Activated T-helper 17 cell treated with anti-CD3 and anti-CD28 coated beads, Interleukin-2, amount 50 U/mL, for 72 hours (primary cell): ENCODE results near the gene FGGY. TPM values are rescaled to one million over a fixed set of nuclear protein-coding genes. Genes with fewer than 3 reads are reported as not detected.
"Not testable (repeated sequence)": the region's sequence is repeated elsewhere in the genome, so short reads cannot be mapped to it uniquely, and the experiment has no call there.

ENCODE experiments used
- ATAC-seq: fragments of 150-1000 bp; cut with Tn5 transposase; replicated peaks from 2 replicates; pipeline ENCODE4 v1.10.0; 2021; ENCODE audit warnings: mild to moderate bottlenecking, moderate library complexity
- H3K27ac Mint-ChIP-seq: one replicate; pipeline ENCODE4 v1.8.0; 2022; ENCODE audit warnings: mixed read lengths
- H3K27me3 Mint-ChIP-seq: one replicate; pipeline ENCODE4 v1.8.0; 2022; ENCODE audit warnings: mixed read lengths
- H3K36me3 Mint-ChIP-seq: one replicate; pipeline ENCODE4 v1.8.0; 2022; ENCODE audit warnings: low read depth, mild to moderate bottlenecking, mixed read lengths
- H3K4me1 Mint-ChIP-seq: one replicate; pipeline ENCODE4 v1.8.0; 2022; ENCODE audit warnings: mixed read lengths
- H3K4me3 Mint-ChIP-seq: one replicate; pipeline ENCODE4 v1.8.0; 2022; ENCODE audit warnings: mild to moderate bottlenecking, mixed read lengths
- H3K9me3 Mint-ChIP-seq: one replicate; pipeline ENCODE4 v1.8.0; 2022; ENCODE audit warnings: mixed read lengths
- total RNA-seq, 2 donors: library from RNA; stranded (reverse); gene quantifications; one replicate each; pipeline ENCODE4 v1.2.3, GENCODE V29; 2022

Gene FGGY
- total RNA-seq, 2 donors from 2014 or later, result 8.1 to 16.4 TPM

DNA sequence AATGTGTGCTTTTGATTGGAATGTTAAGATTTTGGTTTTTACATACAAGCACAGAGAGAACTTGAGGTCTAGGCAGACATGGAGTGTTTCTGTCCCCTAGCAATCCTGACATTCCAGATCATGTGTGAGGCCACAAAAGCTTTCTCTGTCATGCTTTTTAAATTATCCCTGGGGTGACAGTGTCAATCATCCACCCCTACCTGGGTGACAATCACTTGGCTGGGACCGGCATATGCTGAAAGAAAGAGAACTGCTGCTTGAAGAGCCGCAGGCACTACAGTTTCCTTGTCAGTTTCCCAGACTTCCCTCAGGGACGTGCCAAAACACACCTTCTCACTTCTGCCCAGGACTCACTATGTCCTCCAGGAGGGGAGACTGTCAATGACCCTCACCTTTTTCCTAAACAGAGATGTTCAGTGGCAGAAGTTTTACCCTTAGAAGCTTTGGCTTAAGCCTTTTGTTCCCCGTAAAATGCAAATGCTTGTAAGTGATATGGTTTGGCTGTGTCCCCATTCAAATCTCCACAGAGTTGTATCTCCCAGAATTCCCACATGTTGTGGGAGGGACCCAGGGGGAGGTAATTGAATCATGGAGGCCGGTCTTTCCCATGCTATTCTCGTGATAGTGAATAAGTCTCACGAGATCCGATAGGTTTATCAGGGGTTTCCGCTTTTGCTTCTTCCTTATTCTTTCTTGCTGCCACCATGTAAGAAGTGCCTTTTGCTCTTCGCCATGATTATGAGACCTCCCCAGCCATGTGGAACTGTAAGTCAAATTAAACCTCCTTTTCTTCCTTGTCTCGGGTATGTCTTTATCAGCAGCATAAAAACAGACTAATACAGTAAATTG, 217.4 kb downstream of the FGGY start:
- ATAC-seq, result no peak
- Mint-ChIP-seq H3K27me3 (no peaks in the 10 kb centered on the region), H3K9me3 (no peaks in the 10 kb centered on the region), H3K27ac (no peak overlapping the region), H3K36me3 (no peaks in the 10 kb centered on the region), H3K4me1 (no peaks in the 10 kb centered on the region), H3K4me3 (no peak overlapping the region)

DNA sequence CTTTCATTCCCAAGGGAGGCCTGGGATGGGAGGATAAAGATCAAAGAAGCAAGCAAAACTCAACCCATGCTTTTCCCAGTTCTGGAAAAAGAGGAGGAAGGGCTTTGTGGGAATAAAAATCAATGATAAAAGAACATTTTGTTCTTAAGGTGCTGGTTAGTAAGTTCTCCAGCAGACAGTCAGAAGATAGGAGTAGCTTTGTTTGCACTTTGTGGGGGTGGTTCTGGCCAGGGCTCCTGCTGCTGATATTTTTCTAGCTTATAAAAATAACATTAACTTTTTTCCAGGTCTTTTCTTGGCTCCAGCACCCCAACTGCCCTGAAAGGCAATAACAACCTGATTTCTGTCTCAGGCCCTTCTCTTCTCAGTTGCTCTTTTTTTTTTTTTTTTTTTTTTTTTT, 220.0 kb downstream of the FGGY start:
- H3K36me3 Mint-ChIP-seq, result no peaks in the 10 kb centered on the region
- H3K4me1 Mint-ChIP-seq, result no peaks in the 10 kb centered on the region
- ATAC-seq, result no peak

DNA sequence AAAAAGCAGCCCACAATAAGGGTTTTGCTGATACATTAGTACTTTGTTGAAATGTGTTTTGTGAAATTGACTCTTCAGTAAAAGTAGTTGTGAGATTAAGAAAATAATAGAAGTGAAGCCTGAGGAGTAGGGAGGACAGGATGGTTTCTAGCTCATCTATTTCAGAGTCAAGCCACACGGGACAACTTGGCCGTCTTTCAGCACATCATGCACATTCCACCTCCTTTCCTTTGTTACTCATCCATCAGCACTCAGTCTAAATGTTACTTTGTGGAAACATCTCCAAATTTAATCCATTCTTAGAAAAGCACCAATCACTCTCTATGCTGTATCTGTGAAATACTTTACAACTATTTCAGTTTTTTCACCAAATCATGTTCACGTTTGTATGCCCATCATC, 223.3 kb downstream of the FGGY start:
- H3K27me3 Mint-ChIP-seq, result no peaks in the 10 kb centered on the region
- no peaks in the 10 kb centered on the region for H3K4me1 Mint-ChIP-seq
- no peak overlapping the region for H3K4me3 Mint-ChIP-seq
- no peak overlapping the region for H3K27ac Mint-ChIP-seq
- H3K36me3 Mint-ChIP-seq, result no peaks in the 10 kb centered on the region
- H3K9me3 Mint-ChIP-seq, result no peaks in the 10 kb centered on the region
- no peak for ATAC-seq

More for the DNA sequence above, 220.0 kb downstream of the FGGY start:
- Mint-ChIP-seq H3K4me3 (no peak overlapping the region), H3K27me3 (no peaks in the 10 kb centered on the region), H3K27ac (no peak overlapping the region), H3K9me3 (no peaks in the 10 kb centered on the region)

DNA sequence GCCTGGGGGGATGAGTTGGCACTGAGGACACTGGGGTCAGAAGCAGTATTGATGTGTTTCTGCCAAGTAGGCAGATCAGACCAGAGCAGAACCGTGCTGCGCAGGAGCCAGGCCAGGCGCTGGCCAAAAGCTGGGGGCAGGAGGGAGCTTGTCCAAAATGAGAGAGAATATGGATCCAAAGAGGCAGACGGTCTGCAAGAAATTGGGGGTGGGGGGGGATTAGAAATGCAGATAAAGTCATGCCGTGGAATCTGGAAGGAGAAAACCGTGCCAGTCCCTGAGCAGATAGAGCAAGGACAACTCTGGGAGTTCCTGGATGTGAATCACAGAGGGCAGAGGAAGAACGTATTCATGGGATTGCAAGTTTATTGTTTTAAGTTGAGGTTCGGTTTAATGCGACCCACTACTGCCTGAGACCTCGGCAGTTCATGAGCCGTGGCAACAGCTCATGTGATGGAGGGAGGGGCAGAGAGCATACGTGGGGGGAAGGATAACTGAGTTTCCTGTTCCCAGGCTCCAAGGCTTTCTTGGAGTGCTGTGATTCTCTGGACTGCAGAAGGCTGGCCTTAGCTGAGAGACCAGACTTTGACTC, 224.0 kb downstream of the FGGY start:
- ATAC-seq, result no peak
- Mint-ChIP-seq H3K36me3 (no peaks in the 10 kb centered on the region), H3K4me1 (no peaks in the 10 kb centered on the region), H3K4me3 (no peak overlapping the region), H3K27me3 (no peaks in the 10 kb centered on the region), H3K9me3 (no peaks in the 10 kb centered on the region), H3K27ac (no peak overlapping the region)

DNA sequence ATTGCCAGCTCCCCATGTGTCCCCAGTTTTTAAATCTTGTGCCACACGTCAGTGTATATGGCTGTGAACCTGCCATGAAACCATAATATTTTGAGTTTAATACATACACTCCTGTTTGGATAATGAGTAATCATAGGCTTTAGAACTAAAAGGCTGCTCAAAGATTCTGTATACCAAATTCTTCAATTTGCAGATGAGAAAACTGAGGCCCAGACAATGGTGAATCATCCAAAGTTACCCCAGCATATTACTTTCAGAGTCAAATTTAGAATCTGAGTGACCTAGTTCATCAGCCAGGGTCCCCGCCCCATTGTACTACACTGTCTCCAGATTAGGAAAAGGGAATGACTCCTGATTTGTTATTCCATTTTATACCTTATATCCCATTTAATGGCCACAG, 224.6 kb downstream of the FGGY start:
- no peaks in the 10 kb centered on the region for H3K4me1 Mint-ChIP-seq
- H3K9me3 Mint-ChIP-seq, result no peaks in the 10 kb centered on the region
- H3K27ac Mint-ChIP-seq, result no peak overlapping the region
- no peak overlapping the region for H3K4me3 Mint-ChIP-seq
- H3K27me3 Mint-ChIP-seq, result no peaks in the 10 kb centered on the region
- no peak for ATAC-seq
- H3K36me3 Mint-ChIP-seq, result no peaks in the 10 kb centered on the region

DNA sequence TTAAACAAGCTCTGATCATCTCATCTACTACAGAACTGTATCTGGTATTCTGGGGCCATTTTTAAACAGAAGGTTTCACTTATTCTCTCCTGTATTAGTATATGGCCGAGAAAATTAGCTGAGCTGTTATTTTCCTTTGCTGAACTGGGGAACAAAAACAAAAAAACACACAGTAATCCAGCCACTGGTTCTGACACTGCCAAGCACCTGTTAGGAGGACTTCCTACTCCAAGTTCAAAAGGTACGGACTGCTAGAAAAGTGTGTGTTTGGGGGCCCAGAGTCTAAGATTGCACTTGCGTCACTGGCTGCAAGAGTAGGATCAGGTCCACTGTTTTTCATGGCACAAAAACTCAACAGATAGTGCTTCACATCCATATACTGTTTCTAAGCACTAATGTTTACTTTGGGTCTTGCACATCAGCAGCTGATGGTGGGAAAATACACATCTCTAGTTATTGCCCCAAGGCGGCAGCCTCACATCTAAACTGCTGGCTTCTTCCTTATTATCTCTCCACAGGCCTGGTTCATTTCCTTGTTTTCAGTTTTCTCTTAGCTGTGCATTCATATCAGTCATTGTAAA, 226.1 kb downstream of the FGGY start:
- no peaks in the 10 kb centered on the region for H3K4me1 Mint-ChIP-seq
- H3K36me3 Mint-ChIP-seq, result no peaks in the 10 kb centered on the region
- no peak for ATAC-seq
- H3K27me3 Mint-ChIP-seq, result no peaks in the 10 kb centered on the region
- H3K27ac Mint-ChIP-seq, result no peak overlapping the region
- H3K9me3 Mint-ChIP-seq, result no peaks in the 10 kb centered on the region
- no peak overlapping the region for H3K4me3 Mint-ChIP-seq

DNA sequence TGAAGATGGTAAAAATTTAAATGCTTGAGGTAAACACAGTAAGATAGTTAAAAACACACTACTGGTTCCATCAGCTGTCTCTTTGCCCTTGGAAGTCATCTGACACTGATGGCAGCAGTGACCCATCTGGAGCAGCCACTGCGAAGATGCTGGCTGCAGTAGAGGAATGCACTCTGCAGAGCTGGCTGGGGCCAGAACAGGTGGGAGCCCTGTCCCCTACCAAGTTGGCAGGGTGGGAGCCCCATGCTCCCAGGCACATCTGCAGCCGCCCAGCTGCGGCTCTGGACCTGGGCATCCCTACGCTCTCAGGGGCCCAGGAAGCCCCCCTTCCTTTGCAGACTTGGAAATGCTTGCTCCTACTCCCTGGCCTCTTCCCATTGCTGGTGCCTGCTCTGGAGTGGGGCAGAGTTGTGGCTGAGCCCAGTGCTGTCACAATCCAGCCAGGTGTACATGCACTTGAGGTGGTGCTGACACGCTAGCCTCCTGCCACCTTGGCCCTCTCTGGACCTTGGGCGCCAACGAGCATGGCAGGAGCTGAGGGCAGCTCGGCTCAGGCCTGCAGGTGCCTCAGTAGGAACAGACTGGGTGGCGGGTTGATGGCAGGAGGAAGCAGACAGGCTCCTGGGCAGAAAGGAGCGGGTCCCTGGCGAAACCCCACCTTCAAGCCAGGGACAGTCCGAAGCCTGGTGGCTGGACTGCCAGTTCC, 227.0 kb downstream of the FGGY start:
- H3K9me3 Mint-ChIP-seq, result no peaks in the 10 kb centered on the region
- no peaks in the 10 kb centered on the region for H3K36me3 Mint-ChIP-seq
- no peak for ATAC-seq
- no peak overlapping the region for H3K4me3 Mint-ChIP-seq
- H3K27me3 Mint-ChIP-seq, result no peaks in the 10 kb centered on the region
- H3K27ac Mint-ChIP-seq, result no peak overlapping the region
- no peaks in the 10 kb centered on the region for H3K4me1 Mint-ChIP-seq

DNA sequence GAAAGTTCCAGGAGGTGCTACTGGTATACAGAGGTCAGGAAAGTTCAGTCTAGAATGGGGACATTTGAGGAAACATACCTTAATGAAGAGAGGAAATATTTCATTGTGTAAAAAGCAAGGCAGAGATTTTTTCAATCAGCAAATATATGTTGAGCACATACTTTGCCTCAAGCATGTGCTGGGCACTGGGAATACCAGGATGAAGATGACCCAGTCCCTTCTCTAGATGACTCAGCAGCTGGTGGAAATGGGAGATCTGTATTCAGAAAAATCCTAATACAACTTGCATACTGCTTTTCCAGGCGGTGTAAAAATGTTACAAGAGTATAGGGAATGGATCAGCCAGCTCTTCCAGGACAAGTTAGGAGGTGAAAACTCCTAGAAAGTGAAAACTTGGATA, 229.3 kb downstream of the FGGY start:
- no peak overlapping the region for H3K27ac Mint-ChIP-seq
- no peaks in the 10 kb centered on the region for H3K36me3 Mint-ChIP-seq
- no peaks in the 10 kb centered on the region for H3K27me3 Mint-ChIP-seq
- no peaks in the 10 kb centered on the region for H3K9me3 Mint-ChIP-seq
- H3K4me1 Mint-ChIP-seq, result no peaks in the 10 kb centered on the region
- ATAC-seq, result no peak
- H3K4me3 Mint-ChIP-seq, result no peak overlapping the region

DNA sequence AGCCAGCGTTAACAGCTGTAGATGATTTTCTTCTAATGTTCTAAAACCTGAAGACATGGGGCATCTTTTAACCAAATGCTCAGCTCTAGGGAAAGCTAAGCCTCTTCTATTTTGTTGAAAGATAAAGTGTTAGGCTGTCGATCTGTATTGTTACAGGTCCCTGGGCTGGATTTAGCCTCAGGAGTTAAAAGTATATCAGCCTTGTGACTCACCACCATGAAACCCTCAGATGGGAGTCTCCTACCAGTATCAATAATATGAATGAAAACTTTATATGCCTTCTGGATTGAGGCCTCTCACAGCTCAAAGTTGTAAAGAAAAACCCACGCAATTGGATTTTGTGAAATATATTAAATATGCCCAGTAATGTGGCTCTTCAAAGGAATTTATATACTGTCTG, 231.6 kb downstream of the FGGY start:
- Mint-ChIP-seq H3K27me3 (no peaks in the 10 kb centered on the region), H3K36me3 (no peaks in the 10 kb centered on the region), H3K4me1 (no peaks in the 10 kb centered on the region), H3K4me3 (no peak overlapping the region), H3K9me3 (no peaks in the 10 kb centered on the region), H3K27ac (no peak overlapping the region)
- ATAC-seq, result no peak

DNA sequence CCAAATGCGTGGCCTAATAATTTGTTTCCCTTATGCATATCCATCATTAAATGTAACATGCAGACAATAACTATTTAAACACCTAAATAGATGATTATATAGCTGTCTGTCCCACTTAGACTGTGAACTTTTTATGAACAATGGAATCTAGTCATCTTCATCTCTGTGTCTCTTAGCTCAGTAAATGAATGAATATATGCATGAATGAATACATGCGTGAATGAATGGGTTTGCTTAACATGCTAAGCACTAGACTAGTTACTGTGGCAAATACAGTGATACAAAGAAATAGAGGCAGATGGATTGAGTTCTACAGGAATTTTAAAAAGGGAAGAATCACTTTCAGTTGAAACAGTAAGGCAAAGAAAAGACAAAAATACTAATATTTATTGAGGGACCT, 232.0 kb downstream of the FGGY start:
- Mint-ChIP-seq H3K27me3 (no peaks in the 10 kb centered on the region), H3K4me1 (no peaks in the 10 kb centered on the region), H3K27ac (no peak overlapping the region), H3K4me3 (no peak overlapping the region), H3K9me3 (no peaks in the 10 kb centered on the region), H3K36me3 (no peaks in the 10 kb centered on the region)
- ATAC-seq, result no peak

DNA sequence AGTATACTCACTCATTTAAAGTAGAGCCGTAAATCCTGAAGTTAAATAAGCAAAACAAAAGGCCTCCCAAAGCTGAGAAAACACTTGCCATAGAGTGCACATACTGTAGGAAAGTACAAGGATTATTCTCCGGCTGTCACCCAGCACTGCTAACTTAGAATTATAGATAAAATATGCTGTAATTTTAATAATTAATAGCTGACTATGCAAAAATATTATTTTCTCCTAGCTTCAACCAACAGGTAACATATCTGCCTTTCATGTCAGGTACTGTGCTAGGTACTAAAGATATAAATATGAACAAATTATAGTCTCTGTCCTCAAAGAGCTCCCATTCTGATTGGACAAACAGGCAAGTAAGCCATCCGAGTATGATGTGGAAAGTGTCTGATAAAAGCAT, 233.2 kb downstream of the FGGY start:
- H3K36me3 Mint-ChIP-seq, result no peaks in the 10 kb centered on the region
- no peaks in the 10 kb centered on the region for H3K9me3 Mint-ChIP-seq
- ATAC-seq, result no peak
- no peak overlapping the region for H3K27ac Mint-ChIP-seq
- H3K4me3 Mint-ChIP-seq, result no peak overlapping the region
- no peaks in the 10 kb centered on the region for H3K27me3 Mint-ChIP-seq
- no peaks in the 10 kb centered on the region for H3K4me1 Mint-ChIP-seq

DNA sequence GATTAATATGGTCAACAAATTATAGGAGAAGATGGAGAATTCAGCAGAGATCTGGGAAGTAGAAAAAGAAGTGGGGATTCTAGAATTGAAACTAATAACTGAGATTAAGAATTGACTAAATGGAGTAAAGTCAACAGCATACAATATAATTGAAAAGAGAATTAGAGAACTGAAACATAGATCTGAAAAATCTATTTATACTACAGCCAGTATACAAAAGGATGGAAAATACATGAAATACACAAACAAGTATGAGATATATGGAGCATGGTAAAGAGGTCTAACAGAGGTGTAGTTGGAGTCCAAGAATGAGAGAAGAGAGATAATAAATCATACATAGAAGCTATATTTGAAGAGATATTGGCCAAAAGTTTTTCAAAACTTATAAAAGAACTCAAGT, 235.2 kb downstream of the FGGY start:
- H3K27me3 Mint-ChIP-seq, result no peaks in the 10 kb centered on the region
- no peak overlapping the region for H3K27ac Mint-ChIP-seq
- no peak for ATAC-seq
- H3K4me1 Mint-ChIP-seq, result no peaks in the 10 kb centered on the region
- H3K36me3 Mint-ChIP-seq, result no peaks in the 10 kb centered on the region
- no peaks in the 10 kb centered on the region for H3K9me3 Mint-ChIP-seq
- no peak overlapping the region for H3K4me3 Mint-ChIP-seq

DNA sequence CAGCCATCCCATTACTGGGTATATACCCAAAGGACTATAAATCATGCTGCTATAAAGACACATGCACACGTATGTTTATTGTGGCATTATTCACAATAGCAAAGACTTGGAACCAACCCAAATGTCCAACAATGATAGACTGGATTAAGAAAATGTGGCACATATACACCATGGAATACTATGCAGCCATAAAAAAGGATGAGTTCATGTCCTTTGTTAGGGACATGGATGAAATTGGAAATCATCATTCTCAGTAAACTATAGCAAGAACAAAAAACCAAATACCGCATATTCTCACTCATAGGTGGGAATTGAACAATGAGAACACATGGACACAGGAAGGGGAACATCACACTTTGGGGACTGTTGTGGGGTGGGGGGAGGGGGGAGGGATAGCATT, 241.6 kb downstream of the FGGY start:
- H3K36me3 Mint-ChIP-seq, H3K27ac Mint-ChIP-seq, H3K4me3 Mint-ChIP-seq, H3K27me3 Mint-ChIP-seq, H3K4me1 Mint-ChIP-seq, ATAC-seq, H3K9me3 Mint-ChIP-seq: not testable (repeated sequence)

DNA sequence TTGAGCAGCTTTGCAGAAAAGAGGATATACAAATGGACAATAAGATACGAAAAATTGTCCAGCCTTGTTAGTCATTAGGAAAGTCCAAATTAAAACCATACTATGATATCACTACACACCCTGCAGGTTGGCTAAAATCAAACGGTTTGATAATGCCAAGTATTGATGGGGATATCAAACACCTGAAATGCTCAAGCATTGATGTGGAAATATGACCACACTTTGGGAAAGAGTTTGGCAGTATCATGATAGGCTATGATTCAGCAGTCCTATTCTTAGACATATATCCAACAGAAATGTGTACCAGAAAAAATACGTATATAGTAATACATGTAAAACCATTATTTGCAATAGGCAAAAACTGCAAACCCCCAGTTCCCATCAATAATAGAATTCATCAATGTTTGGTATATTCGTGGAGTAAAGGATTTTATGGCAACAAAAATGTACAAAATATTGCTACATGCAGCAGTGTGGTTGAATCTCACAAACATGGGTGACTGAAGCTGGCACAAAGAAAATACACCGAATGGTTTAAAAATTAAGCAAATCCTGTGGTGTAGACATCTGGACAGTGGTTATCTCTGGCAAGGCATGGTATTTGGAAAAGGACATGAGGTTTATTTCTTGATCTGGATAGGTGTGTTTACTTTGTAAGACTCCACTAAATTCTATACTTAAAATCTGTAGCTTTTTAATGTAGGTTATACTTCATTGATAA, 243.2 kb downstream of the FGGY start:
- Mint-ChIP-seq H3K36me3 (no peaks in the 10 kb centered on the region), H3K4me3 (no peak overlapping the region), H3K9me3 (no peaks in the 10 kb centered on the region), H3K27me3 (no peaks in the 10 kb centered on the region), H3K4me1 (no peaks in the 10 kb centered on the region), H3K27ac (no peak overlapping the region)
- ATAC-seq, result no peak
